ENCODE data around the gene MALRD1.

DNA sequence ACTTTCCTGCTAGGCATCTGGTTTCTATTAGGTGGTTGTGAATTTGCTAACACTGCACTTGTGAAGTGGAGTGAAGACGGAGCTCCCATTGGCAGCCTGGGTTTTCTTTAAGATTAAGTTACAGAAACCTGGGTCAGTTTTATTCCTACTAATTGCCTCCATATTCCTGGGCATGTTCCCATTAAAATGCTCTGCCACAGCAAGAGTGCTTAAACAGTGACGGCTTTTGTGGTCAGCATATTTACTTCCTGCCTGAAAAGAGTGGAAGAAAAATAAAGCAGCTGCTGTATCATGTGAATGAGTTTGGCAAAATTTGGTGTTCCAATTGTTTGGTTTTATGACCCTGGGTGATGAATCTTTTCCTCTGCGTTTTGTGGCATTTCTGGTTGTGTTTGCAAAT lies 670.7 kb downstream of the MALRD1 start:
- TF ChIP-seq POLR2A (IDR thresholded peaks at IDR 0.05; ENCODE audit: low read depth, low read length) = no peak
- TF ChIP-seq POLR2AphosphoS5 (IDR thresholded peaks at IDR 0.05; ENCODE audit: low read depth, low read length) = no peak
- no peak for TF ChIP-seq POU2F2 (IDR thresholded peaks at IDR 0.05; ENCODE audit: low read depth, low read length)

Data from GM12891 (cell line).